ENCODE measurements around the gene GON7. TPM values are rescaled to one million over a fixed set of nuclear protein-coding genes. Genes with fewer than 3 reads are reported as not detected.
"Not testable (repeated sequence)": the region's sequence is repeated elsewhere in the genome, so short reads cannot be mapped to it uniquely, and the experiment has no call there.

Gene GON7
- total RNA-seq, 4 donors from 2014 or later = 5.6 to 11.3 (median 7.4) TPM

GRCh38 chr14:93183596-93184317, 23.1 kb downstream of the GON7 start:
- H3K36me3 ChIP-seq = peaks cover 24% of the 10 kb centered on the region
- H3K9me3 ChIP-seq = no peaks in the 10 kb centered on the region
- H3K4me1 ChIP-seq = peaks cover 33% of the 10 kb centered on the region
- H3K27me3 ChIP-seq = no peaks in the 10 kb centered on the region
- H3K27ac ChIP-seq = peak overlapping the region; percentile 90
- peak overlapping the region; percentile 96 for H3K4me3 ChIP-seq
- 49% methylated on average over 15 of the region's 17 CpGs for WGBS
- TF ChIP-seq POLR2AphosphoS5 (IDR thresholded peaks at IDR 0.05) (no peak), CTCF (IDR thresholded peaks at IDR 0.05) (no peak), POLR2A (IDR thresholded peaks at IDR 0.05) (no peak), EP300 (IDR thresholded peaks at IDR 0.05) (no peak)
- no peak for DNase-seq (ENCODE audit: low spot score in 2 of 2)

GRCh38 chr14:93175492-93175891, 31.4 kb downstream of the GON7 start:
- no peak for TF ChIP-seq POLR2A (IDR thresholded peaks at IDR 0.05)
- TF ChIP-seq EP300 (IDR thresholded peaks at IDR 0.05) = no peak
- TF ChIP-seq POLR2AphosphoS5 (IDR thresholded peaks at IDR 0.05) = no peak
- no peak for TF ChIP-seq CTCF (IDR thresholded peaks at IDR 0.05)
- H3K27me3 ChIP-seq = no peaks in the 10 kb centered on the region
- H3K4me3 ChIP-seq = no peak overlapping the region
- no peak for DNase-seq (ENCODE audit: low spot score in 2 of 2)
- WGBS = 87% methylated on average over 6 of the region's 6 CpGs
- no peaks in the 10 kb centered on the region for H3K9me3 ChIP-seq
- no peaks in the 10 kb centered on the region for H3K36me3 ChIP-seq
- no peak overlapping the region for H3K27ac ChIP-seq
- no peaks in the 10 kb centered on the region for H3K4me1 ChIP-seq

GRCh38 chr14:93174731-93175130, 32.1 kb downstream of the GON7 start:
- 59% methylated on average over 5 of the region's 5 CpGs for WGBS
- DNase-seq (ENCODE audit: low spot score in 2 of 2); H3K4me1 ChIP-seq: not testable (repeated sequence)

GRCh38 chr14:93173943-93174395, 32.9 kb downstream of the GON7 start:
- H3K9me3 ChIP-seq = no peaks in the 10 kb centered on the region
- no peaks in the 10 kb centered on the region for H3K27me3 ChIP-seq
- TF ChIP-seq CTCF (IDR thresholded peaks at IDR 0.05) = no peak
- no peak for TF ChIP-seq POLR2AphosphoS5 (IDR thresholded peaks at IDR 0.05)
- TF ChIP-seq EP300 (IDR thresholded peaks at IDR 0.05) = no peak
- TF ChIP-seq POLR2A (IDR thresholded peaks at IDR 0.05) = no peak
- WGBS = 24% methylated on average over 10 of the region's 10 CpGs
- no peak overlapping the region for H3K4me3 ChIP-seq
- DNase-seq (ENCODE audit: low spot score in 2 of 2) = no peak
- no peak overlapping the region for H3K27ac ChIP-seq
- no peaks in the 10 kb centered on the region for H3K36me3 ChIP-seq
- no peaks in the 10 kb centered on the region for H3K4me1 ChIP-seq

More at GRCh38 chr14:93174731-93175130, 32.1 kb downstream of the GON7 start:
- not testable (repeated sequence) for H3K4me3 ChIP-seq, H3K36me3 ChIP-seq, H3K27me3 ChIP-seq, H3K27ac ChIP-seq, H3K9me3 ChIP-seq

- H3K27ac ChIP-seq = no peak overlapping the region
- 80% methylated on average over 4 of the region's 4 CpGs for WGBS
These were observed 35.5 kb downstream of the GON7 start for GRCh38 chr14:93171376-93171775.

GRCh38 chr14:93170141-93170540, 36.7 kb downstream of the GON7 start:
- DNase-seq (ENCODE audit: low spot score in 2 of 2); H3K9me3 ChIP-seq; H3K27me3 ChIP-seq; H3K36me3 ChIP-seq; H3K4me1 ChIP-seq; H3K27ac ChIP-seq; H3K4me3 ChIP-seq: not testable (repeated sequence)
- 89% methylated on average over 14 of the region's 20 CpGs for WGBS

More at GRCh38 chr14:93171376-93171775, 35.5 kb downstream of the GON7 start:
- Histone ChIP-seq H3K4me1 (no peaks in the 10 kb centered on the region), H3K27me3 (no peaks in the 10 kb centered on the region), H3K36me3 (no peaks in the 10 kb centered on the region), H3K4me3 (no peak overlapping the region), H3K9me3 (no peaks in the 10 kb centered on the region)
- DNase-seq (ENCODE audit: low spot score in 2 of 2) = no peak
- TF ChIP-seq CTCF (IDR thresholded peaks at IDR 0.05) = no peak
- TF ChIP-seq POLR2A (IDR thresholded peaks at IDR 0.05) = no peak
- TF ChIP-seq POLR2AphosphoS5 (IDR thresholded peaks at IDR 0.05) = no peak
- TF ChIP-seq EP300 (IDR thresholded peaks at IDR 0.05) = no peak

- not testable (repeated sequence) for H3K9me3 ChIP-seq; H3K27me3 ChIP-seq; H3K27ac ChIP-seq; H3K36me3 ChIP-seq; H3K4me3 ChIP-seq; H3K4me1 ChIP-seq; DNase-seq (ENCODE audit: low spot score in 2 of 2)
- WGBS = 81% methylated on average over 6 of the region's 6 CpGs
These were observed 37.2 kb downstream of the GON7 start for GRCh38 chr14:93169619-93170018.

- H3K4me1 ChIP-seq; H3K27me3 ChIP-seq; H3K4me3 ChIP-seq; H3K9me3 ChIP-seq; DNase-seq (ENCODE audit: low spot score in 2 of 2); H3K36me3 ChIP-seq; H3K27ac ChIP-seq: not testable (repeated sequence)
- WGBS = 90% methylated on average over 9 of the region's 9 CpGs
These were observed 38.3 kb downstream of the GON7 start for GRCh38 chr14:93168610-93169009.

Data from suprapubic skin (tissue), 4 donors.